ENCODE data around the gene LRRC41.
A peak's percentile ranks its signal among the peaks of the same experiment; 100 is the strongest.
"Not testable (repeated sequence)": the region's sequence is repeated elsewhere in the genome, so short reads cannot be mapped to it uniquely, and the experiment has no call there.

The LRRC41 gene

DNA sequence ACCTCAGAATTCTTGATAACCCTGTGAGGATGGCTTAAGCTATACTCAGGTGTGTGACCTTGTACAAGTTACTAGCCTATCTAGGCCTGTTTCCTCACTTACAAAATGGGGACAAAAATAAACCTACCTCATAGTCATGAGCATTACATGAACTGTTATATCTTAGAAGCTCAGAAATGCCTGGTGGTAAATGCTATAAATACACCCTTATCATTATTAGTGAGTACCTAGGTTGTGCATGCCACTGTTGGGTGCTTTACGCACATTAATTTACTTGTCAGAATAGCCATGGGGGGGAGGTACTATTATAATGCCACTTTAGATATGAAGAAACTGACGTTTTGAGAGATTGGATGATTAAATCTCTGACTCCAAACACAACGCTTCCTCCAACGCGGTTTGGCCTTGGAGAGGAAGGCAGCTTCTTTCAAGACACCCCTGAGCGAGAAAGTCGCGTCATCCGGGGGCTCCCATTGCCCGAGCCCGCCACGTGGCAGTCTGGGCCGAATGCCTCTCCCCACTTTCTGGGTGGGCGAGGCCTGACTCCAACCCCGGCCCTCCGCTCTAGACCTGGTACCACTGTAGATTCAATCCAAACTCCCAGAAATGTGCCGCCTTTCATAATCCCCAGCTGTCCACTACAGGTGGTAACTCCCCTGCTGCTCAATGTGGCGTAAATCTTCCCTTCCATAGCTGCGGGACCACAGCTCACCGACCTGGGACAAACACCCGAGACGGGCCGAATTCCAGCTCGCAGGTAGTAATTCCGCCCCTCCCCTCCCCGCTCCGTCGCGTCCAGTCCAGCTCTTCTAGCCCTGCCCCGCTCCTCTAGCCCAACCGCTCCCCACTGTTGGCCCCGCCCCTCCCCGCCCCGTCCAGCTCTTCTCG is 56.6 kb downstream of the LRRC41 start:
- H3K14ac ChIP-seq (ENCODE audit: low read length), result no peak overlapping the region
- peaks cover 17 to 31% of the 10 kb centered on the region in 2 donors for H3K36me3 ChIP-seq (replicated peaks in 1 of 2; ENCODE audit: control insufficient read depth in 2 of 2, insufficient read depth in 2 of 2, low read length in 2 of 2)
- H2BK12ac ChIP-seq (ENCODE audit: low read length), result no peak overlapping the region
- no peak overlapping the region for H2BK120ac ChIP-seq (ENCODE audit: low read depth, low read length)
- H3K4me1 ChIP-seq (ENCODE audit: control insufficient read depth in 2 of 2, insufficient read depth in 1 of 2, low read depth in 1 of 2, low read length in 2 of 2), result peaks cover 4 to 13% of the 10 kb centered on the region in 2 donors
- DNase-seq (ENCODE audit: low spot score), result no peak
- H2AK5ac ChIP-seq (ENCODE audit: low read depth, low read length), result no peak overlapping the region
- no peak overlapping the region for H4K8ac ChIP-seq (ENCODE audit: low read depth, low read length)
- WGBS, 2 donors (ENCODE audit: extremely low coverage in 2 of 2, insufficient read length in 2 of 2, insufficient replicate concordance in 1 of 2), result no CpG with 5 or more reads among the region's 35 CpGs
- peak overlapping the region; percentile 97 for H3K23ac ChIP-seq (ENCODE audit: low read depth, low read length, poor library complexity)
- no peaks in the 10 kb centered on the region for H3K27me3 ChIP-seq (ENCODE audit: control insufficient read depth in 3 of 3, insufficient read depth in 3 of 3, low read depth in 1 of 3, low read length in 3 of 3)
- H2BK5ac ChIP-seq (ENCODE audit: low read length), result no peak overlapping the region
- peak overlapping the region; percentile 89 for H3K9ac ChIP-seq (ENCODE audit: low read depth, low read length, poor library complexity)
- H4K91ac ChIP-seq (ENCODE audit: low read depth, low read length, poor library complexity), result no peak overlapping the region
- H3K18ac ChIP-seq (ENCODE audit: low read length), result peak overlapping the region; percentile 99
- H2BK15ac ChIP-seq (ENCODE audit: low read length), result no peak overlapping the region
- H3K9me3 ChIP-seq (replicated peaks in 1 of 2; ENCODE audit: control insufficient read depth in 2 of 2, insufficient read depth in 1 of 2, low read depth in 1 of 2, low read length in 2 of 2), result no peaks in the 10 kb centered on the region
- peak overlapping the region; percentile 85 to 90 for H3K4me3 ChIP-seq (ENCODE audit: low read length in 2 of 2)
- no peak overlapping the region for H3K4ac ChIP-seq (ENCODE audit: low read length)
- no peak overlapping the region for H3K27ac ChIP-seq (replicated peaks; ENCODE audit: low read length)
- H2AFZ ChIP-seq (ENCODE audit: low read length), result peak overlapping the region; percentile 98
- H3K79me1 ChIP-seq (ENCODE audit: low read depth, low read length), result peaks cover 10% of the 10 kb centered on the region
- peak overlapping the region; percentile 90 for H3K4me2 ChIP-seq (ENCODE audit: insufficient read depth, low read length, poor library complexity, severe bottlenecking)

DNA sequence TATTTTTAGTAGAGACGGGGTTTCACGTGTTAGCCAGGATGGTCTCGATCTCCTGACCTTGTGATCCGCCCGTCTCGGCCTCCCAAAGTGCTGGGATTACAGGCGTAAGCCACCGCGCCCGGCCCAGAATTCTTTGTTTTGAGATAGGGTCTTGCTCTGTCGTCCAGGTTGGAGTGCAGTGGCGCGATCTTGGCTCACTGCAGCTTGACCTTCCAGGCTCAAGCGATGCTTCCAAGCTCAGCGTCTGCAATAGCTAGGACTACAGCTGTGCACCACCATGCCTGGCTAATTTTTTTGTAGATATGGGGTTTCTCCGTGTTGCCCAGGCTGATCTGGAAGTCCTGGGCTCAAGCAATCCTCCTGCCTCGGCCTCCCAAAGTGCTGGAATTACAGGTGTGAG is 57.3 kb downstream of the LRRC41 start:
- not testable (repeated sequence) for H3K4me2 ChIP-seq (ENCODE audit: insufficient read depth, low read length, poor library complexity, severe bottlenecking); H2BK12ac ChIP-seq (ENCODE audit: low read length); H2AK5ac ChIP-seq (ENCODE audit: low read depth, low read length); H3K27me3 ChIP-seq (ENCODE audit: control insufficient read depth in 3 of 3, insufficient read depth in 3 of 3, low read depth in 1 of 3, low read length in 3 of 3); H4K8ac ChIP-seq (ENCODE audit: low read depth, low read length); DNase-seq (ENCODE audit: low spot score); H3K14ac ChIP-seq (ENCODE audit: low read length); H2BK120ac ChIP-seq (ENCODE audit: low read depth, low read length); H3K23ac ChIP-seq (ENCODE audit: low read depth, low read length, poor library complexity); H2BK15ac ChIP-seq (ENCODE audit: low read length); H2BK5ac ChIP-seq (ENCODE audit: low read length); H3K4me3 ChIP-seq (ENCODE audit: low read length in 2 of 2); H3K18ac ChIP-seq (ENCODE audit: low read length); H3K9ac ChIP-seq (ENCODE audit: low read depth, low read length, poor library complexity); H3K4ac ChIP-seq (ENCODE audit: low read length); H2AFZ ChIP-seq (ENCODE audit: low read length); H4K91ac ChIP-seq (ENCODE audit: low read depth, low read length, poor library complexity); H3K9me3 ChIP-seq (replicated peaks in 1 of 2; ENCODE audit: control insufficient read depth in 2 of 2, insufficient read depth in 1 of 2, low read depth in 1 of 2, low read length in 2 of 2); H3K27ac ChIP-seq (replicated peaks; ENCODE audit: low read length)
- H3K36me3 ChIP-seq (replicated peaks in 1 of 2; ENCODE audit: control insufficient read depth in 2 of 2, insufficient read depth in 2 of 2, low read length in 2 of 2), result peaks cover 16 to 24% of the 10 kb centered on the region in 2 donors
- peaks cover 10% of the 10 kb centered on the region for H3K79me1 ChIP-seq (ENCODE audit: low read depth, low read length)
- no CpG with 5 or more reads among the region's 17 CpGs for WGBS, 2 donors (ENCODE audit: extremely low coverage in 2 of 2, insufficient read length in 2 of 2, insufficient replicate concordance in 1 of 2)
- H3K4me1 ChIP-seq (ENCODE audit: control insufficient read depth in 2 of 2, insufficient read depth in 1 of 2, low read depth in 1 of 2, low read length in 2 of 2), result peaks cover 4 to 13% of the 10 kb centered on the region in 2 donors

GRCh38 chr1:46244656-46245371 is 58.6 kb downstream of the LRRC41 start:
- H3K4me2 ChIP-seq (ENCODE audit: insufficient read depth, low read length, poor library complexity, severe bottlenecking), result no peak overlapping the region
- H3K4ac ChIP-seq (ENCODE audit: low read length), result no peak overlapping the region
- peak overlapping the region; percentile 56 for H2AFZ ChIP-seq (ENCODE audit: low read length)
- H3K9ac ChIP-seq (ENCODE audit: low read depth, low read length, poor library complexity), result no peak overlapping the region
- no peak overlapping the region for H3K4me3 ChIP-seq (ENCODE audit: low read length in 2 of 2)
- no peak overlapping the region for H3K27ac ChIP-seq (replicated peaks; ENCODE audit: low read length)
- no peak overlapping the region for H3K18ac ChIP-seq (ENCODE audit: low read length)
- no peak overlapping the region for H2BK5ac ChIP-seq (ENCODE audit: low read length)
- H3K14ac ChIP-seq (ENCODE audit: low read length), result no peak overlapping the region
- H2BK120ac ChIP-seq (ENCODE audit: low read depth, low read length), result no peak overlapping the region
- H2BK12ac ChIP-seq (ENCODE audit: low read length), result no peak overlapping the region
- peaks cover 10% of the 10 kb centered on the region for H3K79me1 ChIP-seq (ENCODE audit: low read depth, low read length)
- DNase-seq (ENCODE audit: low spot score), result no peak
- peaks cover 4 to 11% of the 10 kb centered on the region in 2 donors for H3K4me1 ChIP-seq (ENCODE audit: control insufficient read depth in 2 of 2, insufficient read depth in 1 of 2, low read depth in 1 of 2, low read length in 2 of 2)
- H3K9me3 ChIP-seq (replicated peaks in 1 of 2; ENCODE audit: control insufficient read depth in 2 of 2, insufficient read depth in 1 of 2, low read depth in 1 of 2, low read length in 2 of 2), result no peaks in the 10 kb centered on the region
- H4K91ac ChIP-seq (ENCODE audit: low read depth, low read length, poor library complexity), result no peak overlapping the region
- H2BK15ac ChIP-seq (ENCODE audit: low read length), result no peak overlapping the region
- H3K27me3 ChIP-seq (ENCODE audit: control insufficient read depth in 3 of 3, insufficient read depth in 3 of 3, low read depth in 1 of 3, low read length in 3 of 3), result no peaks in the 10 kb centered on the region
- H4K8ac ChIP-seq (ENCODE audit: low read depth, low read length), result no peak overlapping the region
- H2AK5ac ChIP-seq (ENCODE audit: low read depth, low read length), result no peak overlapping the region
- no CpG with 5 or more reads among the region's 3 CpGs for WGBS, 2 donors (ENCODE audit: extremely low coverage in 2 of 2, insufficient read length in 2 of 2, insufficient replicate concordance in 1 of 2)
- H3K36me3 ChIP-seq (replicated peaks in 1 of 2; ENCODE audit: control insufficient read depth in 2 of 2, insufficient read depth in 2 of 2, low read length in 2 of 2), result peaks cover 8 to 12% of the 10 kb centered on the region in 2 donors
- no peak overlapping the region for H3K23ac ChIP-seq (ENCODE audit: low read depth, low read length, poor library complexity)

DNA sequence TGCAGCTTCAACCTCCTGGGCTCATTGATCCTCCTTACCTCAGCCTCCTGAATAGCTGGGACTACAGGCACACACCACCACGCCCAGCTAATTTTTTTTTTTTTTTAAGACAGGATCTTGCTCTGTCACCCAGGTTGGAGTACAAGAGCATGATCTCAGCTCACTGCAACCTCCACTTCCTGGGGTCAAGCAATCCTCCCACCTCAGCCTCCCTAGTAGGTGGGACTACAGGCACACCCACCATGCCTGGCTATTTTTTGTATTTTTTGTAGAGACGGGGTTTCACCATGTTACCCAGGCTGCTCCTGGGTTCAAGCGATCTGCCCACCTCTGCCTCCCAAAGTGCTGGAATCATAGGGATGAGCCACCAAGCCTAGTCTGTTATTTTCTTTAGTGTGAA is 59.6 kb downstream of the LRRC41 start:
- H3K14ac ChIP-seq (ENCODE audit: low read length); H3K4me3 ChIP-seq (ENCODE audit: low read length in 2 of 2); H3K4ac ChIP-seq (ENCODE audit: low read length); H3K9me3 ChIP-seq (replicated peaks in 1 of 2; ENCODE audit: control insufficient read depth in 2 of 2, insufficient read depth in 1 of 2, low read depth in 1 of 2, low read length in 2 of 2); H4K8ac ChIP-seq (ENCODE audit: low read depth, low read length); H3K23ac ChIP-seq (ENCODE audit: low read depth, low read length, poor library complexity); H2AK5ac ChIP-seq (ENCODE audit: low read depth, low read length); H3K79me1 ChIP-seq (ENCODE audit: low read depth, low read length); H2BK15ac ChIP-seq (ENCODE audit: low read length); H3K4me2 ChIP-seq (ENCODE audit: insufficient read depth, low read length, poor library complexity, severe bottlenecking); H3K36me3 ChIP-seq (replicated peaks in 1 of 2; ENCODE audit: control insufficient read depth in 2 of 2, insufficient read depth in 2 of 2, low read length in 2 of 2); H3K27me3 ChIP-seq (ENCODE audit: control insufficient read depth in 3 of 3, insufficient read depth in 3 of 3, low read depth in 1 of 3, low read length in 3 of 3); H3K4me1 ChIP-seq (ENCODE audit: control insufficient read depth in 2 of 2, insufficient read depth in 1 of 2, low read depth in 1 of 2, low read length in 2 of 2); DNase-seq (ENCODE audit: low spot score); H2AFZ ChIP-seq (ENCODE audit: low read length); H3K27ac ChIP-seq (replicated peaks; ENCODE audit: low read length); H2BK5ac ChIP-seq (ENCODE audit: low read length); H3K18ac ChIP-seq (ENCODE audit: low read length); H4K91ac ChIP-seq (ENCODE audit: low read depth, low read length, poor library complexity); H2BK120ac ChIP-seq (ENCODE audit: low read depth, low read length); H2BK12ac ChIP-seq (ENCODE audit: low read length); H3K9ac ChIP-seq (ENCODE audit: low read depth, low read length, poor library complexity): not testable (repeated sequence)
- no CpG with 5 or more reads among the region's 3 CpGs for WGBS, 2 donors (ENCODE audit: extremely low coverage in 2 of 2, insufficient read length in 2 of 2, insufficient replicate concordance in 1 of 2)
